Esophagus squamous epithelium (tissue), 5 donors: ENCODE measurements around the gene PRPF40A. TPM values are rescaled to one million over a fixed set of nuclear protein-coding genes. Genes with fewer than 3 reads are reported as not detected.

Source experiments
- DNase-seq: peaks from one replicate; lab custom pipeline; 2025; lab: John Stamatoyannopoulos, UW
- H3K27ac ChIP-seq, 4 donors: fragments of 200-600 bp; sonication (generic); one replicate each; pipeline ENCODE4 v1.5.1; 2016 to 2019; ENCODE audit warnings: mild to moderate bottlenecking in 1 of 4
- H3K27me3 ChIP-seq, 4 donors: fragments of 200-600 bp; sonication (generic); 1 replicate in 3 of 4; 2 replicates in 1 of 4; pipeline versions ENCODE4 v1.5.1 to v1.6.0; 2017 to 2021; ENCODE audit warnings: antibody characterized with exemption in 1 of 4
- H3K36me3 ChIP-seq, 3 donors: fragments of 200-600 bp; sonication (generic); one replicate each; pipeline ENCODE4 v1.5.1; 2016 to 2019
- H3K4me1 ChIP-seq, 3 donors: fragments of 200-600 bp; sonication (generic); one replicate each; pipeline ENCODE4 v1.5.1; 2017 to 2019
- H3K4me3 ChIP-seq, 4 donors: fragments of 200-600 bp; sonication (generic); 1 replicate in 3 of 4; 2 replicates in 1 of 4; pipeline ENCODE4 v1.5.1; 2016 to 2019; ENCODE audit warnings: mild to moderate bottlenecking in 2 of 4, moderate library complexity in 1 of 4
- H3K9me3 ChIP-seq, 3 donors: fragments of 200-600 bp; sonication (generic); one replicate each; pipeline ENCODE4 v1.5.1; 2016 to 2019
- POLR2A ChIP-seq, 4 donors: fragments of 450-650 bp; IDR thresholded peaks; one replicate each; pipeline ENCODE4 v1.6.1; 2017; ENCODE audit warnings: antibody characterized with exemption in 4 of 4, mild to moderate bottlenecking in 4 of 4, moderate library complexity in 3 of 4
- WGBS, 2 donors: methylation state at CpG; one replicate each; pipeline ENCODE4 v1.1.5; 2018; 5-methylcytosine and 5-hydroxymethylcytosine counted together
- intact Hi-C: fragments of 100-400 bp; cut with DNase I; formaldehyde crosslinking; loops from one replicate; pipeline ENCODE4 v1.15.0; 2022
- total RNA-seq, 4 donors: library from RNA; depleted of rRNA; stranded (reverse); fragments of >200 nt; gene quantifications; one replicate each; pipeline ENCODE4 v1.1.0, GENCODE V29; 2016
- TF ChIP-seq, protein P1 (sequence below), 6 experiments: fragments of 450-650 bp in 4 of 6; fragments of 200-600 bp in 2 of 6; sonication (generic) in 2 of 6; IDR thresholded peaks; one replicate each; pipeline ENCODE4 v1.5.1; 2016 to 2019; ENCODE audit warnings: antibody characterized with exemption in 6 of 6, mild to moderate bottlenecking in 4 of 6, moderate library complexity in 4 of 6
- donor health status: DM: yes; HTN: yes; CAD: no.

Gene PRPF40A
- total RNA-seq, 4 donors from 2014 or later = 90.8 to 123 (median 99.6) TPM

- TF ChIP-seq, protein P1, sequence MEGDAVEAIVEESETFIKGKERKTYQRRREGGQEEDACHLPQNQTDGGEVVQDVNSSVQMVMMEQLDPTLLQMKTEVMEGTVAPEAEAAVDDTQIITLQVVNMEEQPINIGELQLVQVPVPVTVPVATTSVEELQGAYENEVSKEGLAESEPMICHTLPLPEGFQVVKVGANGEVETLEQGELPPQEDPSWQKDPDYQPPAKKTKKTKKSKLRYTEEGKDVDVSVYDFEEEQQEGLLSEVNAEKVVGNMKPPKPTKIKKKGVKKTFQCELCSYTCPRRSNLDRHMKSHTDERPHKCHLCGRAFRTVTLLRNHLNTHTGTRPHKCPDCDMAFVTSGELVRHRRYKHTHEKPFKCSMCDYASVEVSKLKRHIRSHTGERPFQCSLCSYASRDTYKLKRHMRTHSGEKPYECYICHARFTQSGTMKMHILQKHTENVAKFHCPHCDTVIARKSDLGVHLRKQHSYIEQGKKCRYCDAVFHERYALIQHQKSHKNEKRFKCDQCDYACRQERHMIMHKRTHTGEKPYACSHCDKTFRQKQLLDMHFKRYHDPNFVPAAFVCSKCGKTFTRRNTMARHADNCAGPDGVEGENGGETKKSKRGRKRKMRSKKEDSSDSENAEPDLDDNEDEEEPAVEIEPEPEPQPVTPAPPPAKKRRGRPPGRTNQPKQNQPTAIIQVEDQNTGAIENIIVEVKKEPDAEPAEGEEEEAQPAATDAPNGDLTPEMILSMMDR (IDR thresholded peaks at IDR 0.05) = no peak
- TF ChIP-seq POLR2A (IDR thresholded peaks at IDR 0.05) = no peak
- H3K4me1 ChIP-seq = peaks cover 0 to 15% (median 0%) of the 10 kb centered on the region in 3 donors
- WGBS, 2 donors = 67 to 76% methylated on average over 7 of the region's 7 CpGs
- no peak overlapping the region for H3K27ac ChIP-seq
- no peaks in the 10 kb centered on the region for H3K27me3 ChIP-seq
- intact Hi-C loops = no loop called here
- DNase-seq = no peak
- H3K4me3 ChIP-seq = no peak overlapping the region
- peaks cover 0 to 45% (median 0%) of the 10 kb centered on the region in 3 donors for H3K36me3 ChIP-seq
- no peaks in the 10 kb centered on the region for H3K9me3 ChIP-seq
Measured at GRCh38 chr2:152620208-152620607, 97.1 kb downstream of the PRPF40A start.

DNA sequence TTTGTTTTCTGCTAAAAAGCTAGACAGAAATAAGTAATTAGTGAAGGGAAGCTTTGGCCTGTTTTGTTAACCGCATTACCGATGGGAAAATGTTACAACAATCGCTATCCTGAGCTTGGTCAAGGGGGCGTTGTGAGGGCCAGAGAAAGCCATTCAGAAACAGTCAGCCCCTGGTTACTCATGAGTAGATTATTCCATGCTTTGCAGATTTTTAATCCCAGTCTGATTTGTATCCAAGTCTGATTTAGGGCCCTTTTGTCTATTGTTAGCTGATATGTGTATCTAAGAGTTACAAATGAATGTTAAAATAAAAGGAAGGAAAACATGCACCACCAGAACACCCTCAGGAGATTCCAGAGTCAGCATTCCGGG lies 99.1 kb downstream of the PRPF40A start:
- TF ChIP-seq POLR2A (IDR thresholded peaks at IDR 0.05) = no peak
- TF ChIP-seq, protein P1 (IDR thresholded peaks at IDR 0.05) = no peak
- intact Hi-C loops = no loop called here
- Histone ChIP-seq H3K4me1 (peaks cover 0 to 15% (median 0%) of the 10 kb centered on the region in 3 donors), H3K36me3 (peaks cover 0 to 51% (median 0%) of the 10 kb centered on the region in 3 donors), H3K27ac (no peak overlapping the region), H3K4me3 (no peak overlapping the region), H3K27me3 (no peaks in the 10 kb centered on the region), H3K9me3 (no peaks in the 10 kb centered on the region)
- WGBS, 2 donors = 52 to 55% methylated on average over 5 of the region's 5 CpGs
- DNase-seq = no peak

DNA sequence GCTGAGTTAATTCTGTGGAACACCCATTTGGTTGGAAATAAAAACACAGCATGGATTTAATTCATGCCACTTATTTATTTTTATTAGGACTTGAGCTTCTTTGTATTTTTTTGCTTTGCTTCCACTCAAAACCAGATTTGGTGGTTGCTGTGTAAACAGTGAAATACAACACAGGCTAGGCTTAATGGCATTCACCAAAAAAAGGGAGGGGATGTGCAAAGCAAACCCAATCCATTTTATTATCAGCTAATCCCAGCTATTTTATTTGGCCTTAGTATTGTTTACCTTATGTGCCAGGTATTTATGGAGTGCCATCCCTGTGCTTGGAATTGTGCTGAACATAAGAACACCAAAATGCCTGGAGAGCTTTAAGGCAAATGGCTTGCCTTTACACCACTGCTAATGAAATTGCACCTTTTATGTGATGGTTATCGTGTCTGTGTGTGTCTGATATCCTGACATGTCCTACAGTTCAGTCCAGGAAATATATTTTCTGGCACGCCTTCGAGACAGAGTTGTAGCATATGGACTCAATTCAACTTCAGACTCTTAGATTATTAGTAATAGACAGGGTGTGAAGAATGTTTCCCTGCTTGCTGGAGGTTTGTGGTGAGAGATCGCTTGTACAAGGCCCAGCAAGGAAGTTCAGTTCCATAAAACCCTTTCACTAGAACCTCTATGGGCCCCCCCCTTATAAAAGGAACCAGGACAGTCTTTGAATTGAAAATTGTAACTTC lies 99.6 kb downstream of the PRPF40A start:
- WGBS, 2 donors = 64 to 65% methylated on average over 4 of the region's 4 CpGs
- H3K4me1 ChIP-seq = peaks cover 0 to 15% (median 3%) of the 10 kb centered on the region in 3 donors
- H3K27ac ChIP-seq = no peak overlapping the region
- no peaks in the 10 kb centered on the region for H3K27me3 ChIP-seq
- DNase-seq = no peak
- TF ChIP-seq, protein P1 (IDR thresholded peaks at IDR 0.05) = no peak
- TF ChIP-seq POLR2A (IDR thresholded peaks at IDR 0.05) = no peak
- H3K9me3 ChIP-seq = no peaks in the 10 kb centered on the region
- intact Hi-C loops = no loop called here
- peaks cover 0 to 46% (median 0%) of the 10 kb centered on the region in 3 donors for H3K36me3 ChIP-seq
- H3K4me3 ChIP-seq = no peak overlapping the region

- no peak for DNase-seq
- peaks cover 0 to 33% (median 0%) of the 10 kb centered on the region in 3 donors for H3K36me3 ChIP-seq
- H3K4me3 ChIP-seq = no peak overlapping the region
- TF ChIP-seq, protein P1 (IDR thresholded peaks at IDR 0.05) = no peak
- no peak for TF ChIP-seq POLR2A (IDR thresholded peaks at IDR 0.05)
- 83 to 96% methylated on average over 5 of the region's 5 CpGs for WGBS, 2 donors
- H3K9me3 ChIP-seq = no peaks in the 10 kb centered on the region
- no peak overlapping the region for H3K27ac ChIP-seq
- peaks cover 0 to 26% (median 8%) of the 10 kb centered on the region in 3 donors for H3K4me1 ChIP-seq
- no peaks in the 10 kb centered on the region for H3K27me3 ChIP-seq
- intact Hi-C loops = no loop called here
Measured at GRCh38 chr2:152615177-152615576, 102.1 kb downstream of the PRPF40A start.

DNA sequence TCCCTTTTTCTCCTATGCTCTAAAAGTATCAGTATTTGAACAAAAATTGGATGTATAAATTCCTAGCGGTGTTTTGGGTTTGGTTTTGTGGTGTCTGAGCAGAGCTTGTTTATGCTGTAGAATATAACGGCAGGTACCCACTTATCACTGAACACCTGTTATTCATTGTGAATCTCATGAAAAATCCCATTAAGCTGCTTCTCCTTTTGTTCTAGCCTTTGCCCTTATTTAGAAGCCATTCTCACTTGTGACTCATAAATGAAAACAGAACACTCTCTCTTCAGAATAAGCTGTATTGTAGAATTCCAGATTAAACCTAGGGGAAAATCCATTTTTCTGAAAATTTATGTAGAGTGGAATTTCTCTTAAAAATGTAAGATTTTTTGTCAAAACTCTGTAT lies 104.0 kb downstream of the PRPF40A start:
- DNase-seq = no peak
- Histone ChIP-seq H3K27ac (no peak overlapping the region), H3K27me3 (no peaks in the 10 kb centered on the region), H3K4me1 (peaks cover 0 to 20% (median 8%) of the 10 kb centered on the region in 3 donors), H3K9me3 (no peaks in the 10 kb centered on the region), H3K4me3 (no peak overlapping the region), H3K36me3 (peaks cover 0 to 16% (median 0%) of the 10 kb centered on the region in 3 donors)
- TF ChIP-seq POLR2A (IDR thresholded peaks at IDR 0.05) = no peak
- TF ChIP-seq, protein P1 (IDR thresholded peaks at IDR 0.05) = no peak
- WGBS, 2 donors = 70 to 79% methylated on average over 2 of the region's 2 CpGs
- intact Hi-C loops = no loop called here
